Measurements from ENCODE around the gene DYNLT1.

DNA sequence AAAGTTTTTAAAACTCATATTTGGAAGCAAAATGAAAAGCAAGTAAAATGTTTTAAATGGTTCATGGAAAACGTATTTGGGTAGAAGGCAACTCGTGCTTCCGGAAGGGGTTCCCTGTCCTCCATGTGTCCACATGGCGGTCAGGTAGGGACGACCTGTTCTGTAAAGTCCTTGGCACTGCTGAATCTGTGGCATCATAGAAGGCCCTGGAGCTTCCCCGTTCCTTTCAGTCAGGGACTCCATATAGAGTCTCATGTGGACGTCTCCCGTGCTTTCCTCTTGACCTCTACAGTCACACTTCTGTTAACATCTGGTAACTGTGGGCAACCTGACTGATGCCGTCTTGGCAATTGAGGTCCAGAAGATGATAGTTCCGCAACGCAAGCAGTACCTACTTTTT, 11.4 kb downstream of the DYNLT1 start:
- TF ChIP-seq, protein P1, sequence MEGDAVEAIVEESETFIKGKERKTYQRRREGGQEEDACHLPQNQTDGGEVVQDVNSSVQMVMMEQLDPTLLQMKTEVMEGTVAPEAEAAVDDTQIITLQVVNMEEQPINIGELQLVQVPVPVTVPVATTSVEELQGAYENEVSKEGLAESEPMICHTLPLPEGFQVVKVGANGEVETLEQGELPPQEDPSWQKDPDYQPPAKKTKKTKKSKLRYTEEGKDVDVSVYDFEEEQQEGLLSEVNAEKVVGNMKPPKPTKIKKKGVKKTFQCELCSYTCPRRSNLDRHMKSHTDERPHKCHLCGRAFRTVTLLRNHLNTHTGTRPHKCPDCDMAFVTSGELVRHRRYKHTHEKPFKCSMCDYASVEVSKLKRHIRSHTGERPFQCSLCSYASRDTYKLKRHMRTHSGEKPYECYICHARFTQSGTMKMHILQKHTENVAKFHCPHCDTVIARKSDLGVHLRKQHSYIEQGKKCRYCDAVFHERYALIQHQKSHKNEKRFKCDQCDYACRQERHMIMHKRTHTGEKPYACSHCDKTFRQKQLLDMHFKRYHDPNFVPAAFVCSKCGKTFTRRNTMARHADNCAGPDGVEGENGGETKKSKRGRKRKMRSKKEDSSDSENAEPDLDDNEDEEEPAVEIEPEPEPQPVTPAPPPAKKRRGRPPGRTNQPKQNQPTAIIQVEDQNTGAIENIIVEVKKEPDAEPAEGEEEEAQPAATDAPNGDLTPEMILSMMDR (IDR thresholded peaks at IDR 0.05): no peak
- TF ChIP-seq POLR2AphosphoS5 (IDR thresholded peaks at IDR 0.05): no peak
